Left ventricle myocardium superior (tissue), 1 donor: ENCODE results near the gene KRTAP4-7. TPM values are rescaled to one million over a fixed set of nuclear protein-coding genes. Genes with fewer than 3 reads are reported as not detected.

ENCODE experiments used
- ATAC-seq: fragments of 200-7000 bp; cut with Tn5 transposase; one replicate; pipeline ENCODE4 v1.9.1; 2020; ENCODE audit warnings: mild to moderate bottlenecking, moderate library complexity
- DNase-seq: peaks from one replicate; pipeline ENCODE4 v3.0.0-alpha.2; 2020
- intact Hi-C: fragments of 100-400 bp; cut with micrococcal nuclease; formaldehyde crosslinking; loops from one replicate; pipeline ENCODE4 v1.11.0; 2022
- total RNA-seq: library from RNA; stranded (reverse); fragmentation: NEBNext Ultra II Directional; extraction: Animal tissue kit (Norgen Biotek cat#: 25700); gene quantifications from one replicate; pipeline ENCODE4 v1.2.1, GENCODE V29; 2021
- donor health status: DM: no; HTN: yes; CAD: no; lungs with severe emphysema.

KRTAP4-7 gene
- total RNA-seq, 1 donor from 2014 or later = not detected

DNA sequence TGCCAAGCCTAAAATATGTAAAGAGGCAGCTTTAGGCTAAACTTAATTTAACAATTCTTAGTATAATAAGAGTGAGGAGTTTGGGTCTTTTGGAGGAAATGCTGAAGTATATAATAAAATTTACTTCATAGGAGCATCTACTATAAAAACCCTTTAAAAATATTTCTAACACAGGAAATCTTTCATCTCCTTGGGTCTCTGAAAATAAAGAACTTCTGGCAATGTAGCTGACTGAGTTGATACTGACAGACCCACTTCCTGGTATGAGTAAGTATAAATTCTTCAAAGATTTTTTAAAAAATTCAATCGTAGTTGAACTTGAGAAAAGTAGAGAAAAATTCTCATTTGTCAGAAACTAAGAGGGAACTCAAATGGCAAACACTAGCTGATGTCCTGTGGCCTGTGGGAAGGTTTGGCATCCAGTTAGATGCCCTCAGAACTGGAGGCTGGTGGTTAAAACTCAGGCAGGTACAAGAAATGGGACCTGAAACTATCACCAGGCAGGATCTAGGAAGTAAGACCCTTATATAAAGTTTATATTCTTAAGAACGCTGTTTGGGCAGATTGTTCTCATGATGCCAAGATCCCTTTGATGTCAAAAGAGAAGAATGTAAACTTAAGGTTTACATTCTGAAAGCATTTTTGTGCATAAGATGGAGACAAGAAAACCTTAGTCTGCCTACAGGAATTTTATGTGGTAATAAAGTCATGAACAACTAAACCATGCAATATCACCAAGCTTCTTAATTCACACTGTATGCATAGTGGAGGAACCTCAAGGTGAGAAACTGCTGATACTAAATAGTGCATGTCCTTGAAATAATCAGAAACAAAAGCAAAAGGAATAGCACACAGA, 50.2 kb downstream of the KRTAP4-7 start:
- DNase-seq (no peak), ATAC-seq (no peak)
- intact Hi-C loops = no loop called here

Other genes with a start within 250 kb of the KRTAP4-7 start
- not detected for gene KRT12, start 216.9 kb upstream of the KRTAP4-7 start, total RNA-seq
- not detected for gene KRT20, start 198.9 kb upstream of the KRTAP4-7 start, total RNA-seq
- gene KRT23, start 146.5 kb upstream of the KRTAP4-7 start, total RNA-seq = not detected
- gene KRT39, start 117.2 kb upstream of the KRTAP4-7 start, total RNA-seq = not detected
- gene KRT40, start 99.8 kb upstream of the KRTAP4-7 start, total RNA-seq = not detected
- not detected for gene KRTAP3-3, start 90.0 kb upstream of the KRTAP4-7 start, total RNA-seq
- gene KRTAP3-2, start 84.2 kb upstream of the KRTAP4-7 start, total RNA-seq = not detected
- not detected for gene KRTAP3-1, start 75.0 kb upstream of the KRTAP4-7 start, total RNA-seq
- gene KRTAP1-5, start 56.9 kb upstream of the KRTAP4-7 start, total RNA-seq = not detected
- not detected for gene KRTAP1-4, start 54.0 kb upstream of the KRTAP4-7 start, total RNA-seq
- not detected for gene KRTAP1-3, start 49.3 kb upstream of the KRTAP4-7 start, total RNA-seq
- gene KRTAP1-1, start 42.7 kb upstream of the KRTAP4-7 start, total RNA-seq = not detected
- not detected for gene KRTAP2-1, start 36.8 kb upstream of the KRTAP4-7 start, total RNA-seq
- not detected for gene KRTAP2-2, start 28.9 kb upstream of the KRTAP4-7 start, total RNA-seq
- gene KRTAP2-3, start 24.0 kb upstream of the KRTAP4-7 start, total RNA-seq = not detected
- not detected for gene KRTAP2-4, start 18.3 kb upstream of the KRTAP4-7 start, total RNA-seq
- gene KRTAP4-8, start 14.0 kb downstream of the KRTAP4-7 start, total RNA-seq = not detected
- not detected for gene KRTAP4-16, start 18.1 kb downstream of the KRTAP4-7 start, total RNA-seq
- not detected for gene KRTAP4-9, start 21.2 kb downstream of the KRTAP4-7 start, total RNA-seq
- not detected for gene KRTAP4-11, start 34.2 kb downstream of the KRTAP4-7 start, total RNA-seq
- not detected for gene KRTAP4-12, start 40.0 kb downstream of the KRTAP4-7 start, total RNA-seq
- gene KRTAP4-6, start 56.4 kb downstream of the KRTAP4-7 start, total RNA-seq = not detected
- not detected for gene KRTAP4-5, start 65.7 kb downstream of the KRTAP4-7 start, total RNA-seq
- gene KRTAP4-4, start 76.6 kb downstream of the KRTAP4-7 start, total RNA-seq = not detected
- gene KRTAP4-3, start 84.1 kb downstream of the KRTAP4-7 start, total RNA-seq = not detected
- gene KRTAP4-2, start 94.1 kb downstream of the KRTAP4-7 start, total RNA-seq = not detected
- gene KRTAP4-1, start 100.8 kb downstream of the KRTAP4-7 start, total RNA-seq = not detected
- gene KRTAP9-1, start 105.7 kb downstream of the KRTAP4-7 start, total RNA-seq = not detected
- gene KRTAP9-2, start 142.5 kb downstream of the KRTAP4-7 start, total RNA-seq = not detected
- gene KRTAP9-3, start 148.3 kb downstream of the KRTAP4-7 start, total RNA-seq = not detected
- gene KRTAP9-8, start 153.8 kb downstream of the KRTAP4-7 start, total RNA-seq = not detected
- gene KRTAP9-4, start 165.5 kb downstream of the KRTAP4-7 start, total RNA-seq = not detected
- not detected for gene KRTAP9-9, start 171.2 kb downstream of the KRTAP4-7 start, total RNA-seq
- not detected for gene KRTAP9-6, start 181.2 kb downstream of the KRTAP4-7 start, total RNA-seq
- gene KRTAP9-7, start 191.5 kb downstream of the KRTAP4-7 start, total RNA-seq = not detected
- not detected for gene KRTAP29-1, start 218.7 kb downstream of the KRTAP4-7 start, total RNA-seq
- gene KRTAP16-1, start 225.2 kb downstream of the KRTAP4-7 start, total RNA-seq = not detected
- not detected for gene KRTAP17-1, start 231.6 kb downstream of the KRTAP4-7 start, total RNA-seq